H9 (cell line): ENCODE data around the gene ECE2. TPM values are rescaled to one million over a fixed set of nuclear protein-coding genes. Genes with fewer than 3 reads are reported as not detected.

Experiments used
- DNase-seq: peaks from one replicate; pipeline ENCODE4 v3.0.0-alpha.2; 2017
- H2AFZ ChIP-seq: one replicate; pipeline ENCODE4 v1.6.1; 2013; ENCODE audit warnings: mild to moderate bottlenecking, low read length, control low read depth, moderate library complexity
- H2AK5ac ChIP-seq: 2 replicates; pipeline ENCODE4 v1.6.1; 2013; ENCODE audit warnings: low read length, control low read depth, mixed read lengths; ENCODE audit not compliant: insufficient read length
- H2BK120ac ChIP-seq: one replicate; pipeline ENCODE4 v1.6.1; 2013; ENCODE audit warnings: low read depth, mild to moderate bottlenecking, low read length, control low read depth, inconsistent platforms; ENCODE audit not compliant: poor library complexity, severe bottlenecking
- H2BK12ac ChIP-seq: 2 replicates; pipeline ENCODE4 v1.6.1; 2013; ENCODE audit warnings: low read length, control low read depth, mixed read lengths, low read depth; ENCODE audit not compliant: insufficient read length
- H2BK15ac ChIP-seq: 2 replicates; pipeline ENCODE4 v1.6.1; 2013; ENCODE audit warnings: low read depth, low read length, control low read depth
- H2BK20ac ChIP-seq: one replicate; pipeline ENCODE4 v1.6.1; 2013; ENCODE audit warnings: low read depth, mild to moderate bottlenecking, low read length, control low read depth, inconsistent platforms; ENCODE audit not compliant: poor library complexity, severe bottlenecking
- H2BK5ac ChIP-seq: 2 replicates; pipeline ENCODE4 v1.6.1; 2013; ENCODE audit warnings: low read length, control low read depth, mixed read lengths; ENCODE audit not compliant: insufficient read length
- H3K14ac ChIP-seq: 2 replicates; pipeline ENCODE4 v1.6.1; 2013; ENCODE audit warnings: low read length, control low read depth; ENCODE audit not compliant: insufficient read depth
- H3K18ac ChIP-seq: 2 replicates; pipeline ENCODE4 v1.6.1; 2013; ENCODE audit warnings: low read depth, mild to moderate bottlenecking, mixed read lengths, low read length, control low read depth; ENCODE audit not compliant: insufficient read length
- H3K23ac ChIP-seq: 2 replicates; pipeline ENCODE4 v1.6.1; 2013; ENCODE audit warnings: low read length, control low read depth, mixed read lengths, low read depth; ENCODE audit not compliant: insufficient read length
- H3K23me2 ChIP-seq: 2 replicates; pipeline ENCODE4 v1.6.1; 2013; ENCODE audit warnings: low read depth, mild to moderate bottlenecking, mixed read lengths, low read length, control low read depth; ENCODE audit not compliant: insufficient read length, poor library complexity, severe bottlenecking
- H3K27ac ChIP-seq: 2 replicates; pipeline ENCODE4 v1.5.1; 2013; ENCODE audit warnings: low read length, control low read depth, mixed read lengths, low read depth; ENCODE audit not compliant: insufficient read length
- H3K27me3 ChIP-seq: 2 replicates; pipeline ENCODE4 v1.6.1; 2013; ENCODE audit warnings: low read length, control low read depth, inconsistent platforms; ENCODE audit not compliant: insufficient read depth
- H3K4ac ChIP-seq: 2 replicates; pipeline ENCODE4 v1.6.1; 2013; ENCODE audit warnings: low read depth, mild to moderate bottlenecking, control low read depth, inconsistent platforms, low read length, moderate library complexity
- H3K4me1 ChIP-seq: 2 replicates; pipeline ENCODE4 v1.6.1; 2013; ENCODE audit warnings: low read length, control low read depth, inconsistent platforms; ENCODE audit not compliant: insufficient read depth
- H3K4me2 ChIP-seq: 2 replicates; pipeline ENCODE4 v1.6.1; 2013; ENCODE audit warnings: low read length, control low read depth, mixed read lengths; ENCODE audit not compliant: insufficient read length, insufficient read depth
- H3K56ac ChIP-seq: 2 replicates; pipeline ENCODE4 v1.6.1; 2013; ENCODE audit warnings: low read depth, mild to moderate bottlenecking, mixed read lengths, low read length, control low read depth; ENCODE audit not compliant: insufficient read length
- H3K79me1 ChIP-seq: 2 replicates; pipeline ENCODE4 v1.6.1; 2013; ENCODE audit warnings: low read depth, mild to moderate bottlenecking, moderate library complexity, low read length, control low read depth, inconsistent platforms; ENCODE audit not compliant: insufficient read depth, poor library complexity, severe bottlenecking
- H3K79me2 ChIP-seq: 2 replicates; pipeline ENCODE4 v1.6.1; 2013; ENCODE audit warnings: low read length, control low read depth, inconsistent platforms; ENCODE audit not compliant: insufficient read depth
- H3K9ac ChIP-seq: 2 replicates; pipeline ENCODE4 v1.6.1; 2013; ENCODE audit warnings: low read length, control low read depth, mixed read lengths; ENCODE audit not compliant: insufficient read length; ENCODE audit errors: extremely low read depth
- H3K9me3 ChIP-seq: one replicate; pipeline ENCODE4 v1.6.1; 2013; ENCODE audit warnings: low read depth, low read length, inconsistent platforms; ENCODE audit not compliant: control insufficient read depth
- H3T11ph ChIP-seq: one replicate; pipeline ENCODE4 v1.6.1; 2013; ENCODE audit warnings: mild to moderate bottlenecking, low read length, control low read depth, inconsistent platforms
- H4K20me1 ChIP-seq: one replicate; pipeline ENCODE4 v1.6.1; 2013; ENCODE audit not compliant: control insufficient read depth, insufficient read length, insufficient read depth
- H4K5ac ChIP-seq: 2 replicates; pipeline ENCODE4 v1.6.1; 2013; ENCODE audit warnings: low read depth, mild to moderate bottlenecking, mixed read lengths, low read length, control low read depth; ENCODE audit not compliant: insufficient read length
- H4K8ac ChIP-seq: replicated peaks from 2 replicates; pipeline ENCODE4 v1.6.1; 2013; ENCODE audit warnings: low read length, control low read depth, mixed read lengths, low read depth; ENCODE audit not compliant: insufficient read length
- H4K91ac ChIP-seq: 2 replicates; pipeline ENCODE4 v1.6.1; 2013; ENCODE audit warnings: low read depth, mild to moderate bottlenecking, moderate library complexity, mixed read lengths, low read length, control low read depth; ENCODE audit not compliant: insufficient read length
- H3K27ac Mint-ChIP-seq, 3 experiments: 2 replicates in 2 of 3; 3 replicates in 1 of 3; pipeline ENCODE4 v1.8.0; 2020 to 2021; ENCODE audit warnings: mixed read lengths in 3 of 3, mild to moderate bottlenecking in 1 of 3, moderate library complexity in 1 of 3
- H3K27me3 Mint-ChIP-seq: 2 replicates; pipeline ENCODE4 v1.8.0; 2021; ENCODE audit warnings: low read depth, mild to moderate bottlenecking, moderate library complexity, mixed read lengths
- H3K36me3 Mint-ChIP-seq, 3 experiments: 2 replicates in 2 of 3; 3 replicates in 1 of 3; pipeline ENCODE4 v1.8.0; 2020 to 2021; ENCODE audit warnings: low read depth in 3 of 3, mixed read lengths in 3 of 3; ENCODE audit not compliant: insufficient read depth in 1 of 3
- H3K4me1 Mint-ChIP-seq, 2 experiments: 2 replicates each; pipeline ENCODE4 v1.8.0; 2020; ENCODE audit warnings: mixed read lengths in 2 of 2
- H3K4me3 Mint-ChIP-seq, 2 experiments: 2 replicates in 1 of 2; 3 replicates in 1 of 2; pipeline ENCODE4 v1.8.0; 2020 to 2021; ENCODE audit warnings: mild to moderate bottlenecking in 2 of 2, mixed read lengths in 2 of 2, moderate library complexity in 1 of 2
- H3K9me3 Mint-ChIP-seq, 2 experiments: 2 replicates in 1 of 2; 3 replicates in 1 of 2; pipeline ENCODE4 v1.8.0; 2020; ENCODE audit warnings: mild to moderate bottlenecking in 2 of 2, mixed read lengths in 2 of 2, moderate library complexity in 1 of 2
- CTCF ChIP-seq: fragments of 200-600 bp; sonication (generic); conservative IDR thresholded peaks from 3 replicates; pipeline ENCODE4 v1.8.0; 2021; ENCODE audit warnings: antibody characterized with exemption, mild to moderate bottlenecking
- WGBS: extraction: QIAGEN DNeasy Blood & Tissue Kit; methylation state at CpG from one replicate; pipeline ENCODE4 v1.1.7; 2013; ENCODE audit warnings: missing lambda C conversion rate, low lambda C conversion rate, mixed read lengths; ENCODE audit not compliant: insufficient read length; ENCODE audit errors: extremely low coverage; 5-methylcytosine and 5-hydroxymethylcytosine counted together
- total RNA-seq: library from RNA; stranded (reverse); gene quantifications from 2 replicates; pipeline ENCODE4 v1.2.1, GENCODE V29; 2021

Gene ECE2
- total RNA-seq, 1 experiment from 2014 or later = not detected

GRCh38 chr3:184234671-184235380 is 41.0 kb upstream of the ECE2 start:
- Mint-ChIP-seq H3K4me3 (no peak overlapping the region), H3K27me3 (peaks cover 36% of the 10 kb centered on the region), H3K4me1 (peaks cover 0 to 8% of the 10 kb centered on the region in 2 experiments; a peak in 3 of 4 replicates), H3K9me3 (no peaks in the 10 kb centered on the region), H3K27ac (no peak overlapping the region), H3K36me3 (no peaks in the 10 kb centered on the region; a peak in 1 of 7 replicates)
- H3K18ac ChIP-seq = no peak overlapping the region
- no peak overlapping the region for H2BK20ac ChIP-seq
- no peaks in the 10 kb centered on the region for H3K9me3 ChIP-seq
- H2AFZ ChIP-seq = no peak overlapping the region
- H3K27ac ChIP-seq = no peak overlapping the region
- no peak overlapping the region for H2AK5ac ChIP-seq
- H2BK15ac ChIP-seq = no peak overlapping the region
- H3K79me1 ChIP-seq = no peaks in the 10 kb centered on the region
- no peak overlapping the region for H3K56ac ChIP-seq
- H3K23me2 ChIP-seq = peaks cover 11% of the 10 kb centered on the region
- no peak for DNase-seq
- H2BK12ac ChIP-seq = no peak overlapping the region
- no peaks in the 10 kb centered on the region for H3K4me1 ChIP-seq
- H4K91ac ChIP-seq = no peak overlapping the region
- H3K4ac ChIP-seq = no peak overlapping the region
- H3K27me3 ChIP-seq = peaks cover 23% of the 10 kb centered on the region
- no peak overlapping the region for H2BK5ac ChIP-seq
- H3K14ac ChIP-seq = no peak overlapping the region
- no peak overlapping the region for H3K4me2 ChIP-seq
- WGBS = no CpG with 5 or more reads among the region's 19 CpGs
- H3K23ac ChIP-seq = no peak overlapping the region
- H4K5ac ChIP-seq = no peak overlapping the region
- no peak overlapping the region for H4K8ac ChIP-seq
- TF ChIP-seq CTCF = no peak
- H3T11ph ChIP-seq = no peak overlapping the region
- H2BK120ac ChIP-seq = no peak overlapping the region
- H4K20me1 ChIP-seq = no peaks in the 10 kb centered on the region
- no peaks in the 10 kb centered on the region for H3K79me2 ChIP-seq
- H3K9ac ChIP-seq = no peak overlapping the region
